BE2C (cell line): ENCODE measurements around the gene DR1.

Source experiments
- DNase-seq: peaks from one replicate; pipeline ENCODE4 v3.0.0-alpha.2; 2020
- H3K27me3 ChIP-seq: fragments of 250-450 bp; sonication (Bioruptor Pico); 2 replicates; pipeline ENCODE4 v1.5.1; 2020; ENCODE audit warnings: mild to moderate bottlenecking
- H3K36me3 ChIP-seq: fragments of 250-450 bp; sonication (Bioruptor Pico); 2 replicates; pipeline ENCODE4 v1.5.1; 2020; ENCODE audit warnings: mild to moderate bottlenecking
- H3K4me1 ChIP-seq: fragments of 250-450 bp; sonication (Bioruptor Pico); 2 replicates; pipeline ENCODE4 v1.5.1; 2020
- H3K4me3 ChIP-seq: 2 replicates; pipeline ENCODE4 v1.5.1; 2011; ENCODE audit warnings: low read depth, low read length
- H3K9me3 ChIP-seq: fragments of 250-450 bp; sonication (Bioruptor Pico); 2 replicates; pipeline ENCODE4 v1.5.1; 2020
- TF ChIP-seq, protein P1 (sequence below): IDR thresholded peaks from 2 replicates; pipeline ENCODE4 v1.5.1; 2012; ENCODE audit warnings: mild to moderate bottlenecking, low read depth, low read length

The DR1 gene

GRCh38 chr1:93324486-93325464 lies 20.9 kb upstream of the DR1 start:
- H3K4me3 ChIP-seq, result no peak overlapping the region
- no peak for DNase-seq
- TF ChIP-seq, protein P1, sequence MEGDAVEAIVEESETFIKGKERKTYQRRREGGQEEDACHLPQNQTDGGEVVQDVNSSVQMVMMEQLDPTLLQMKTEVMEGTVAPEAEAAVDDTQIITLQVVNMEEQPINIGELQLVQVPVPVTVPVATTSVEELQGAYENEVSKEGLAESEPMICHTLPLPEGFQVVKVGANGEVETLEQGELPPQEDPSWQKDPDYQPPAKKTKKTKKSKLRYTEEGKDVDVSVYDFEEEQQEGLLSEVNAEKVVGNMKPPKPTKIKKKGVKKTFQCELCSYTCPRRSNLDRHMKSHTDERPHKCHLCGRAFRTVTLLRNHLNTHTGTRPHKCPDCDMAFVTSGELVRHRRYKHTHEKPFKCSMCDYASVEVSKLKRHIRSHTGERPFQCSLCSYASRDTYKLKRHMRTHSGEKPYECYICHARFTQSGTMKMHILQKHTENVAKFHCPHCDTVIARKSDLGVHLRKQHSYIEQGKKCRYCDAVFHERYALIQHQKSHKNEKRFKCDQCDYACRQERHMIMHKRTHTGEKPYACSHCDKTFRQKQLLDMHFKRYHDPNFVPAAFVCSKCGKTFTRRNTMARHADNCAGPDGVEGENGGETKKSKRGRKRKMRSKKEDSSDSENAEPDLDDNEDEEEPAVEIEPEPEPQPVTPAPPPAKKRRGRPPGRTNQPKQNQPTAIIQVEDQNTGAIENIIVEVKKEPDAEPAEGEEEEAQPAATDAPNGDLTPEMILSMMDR, result no peak
- H3K9me3 ChIP-seq, result no peaks in the 10 kb centered on the region
- H3K36me3 ChIP-seq, result no peaks in the 10 kb centered on the region
- no peaks in the 10 kb centered on the region for H3K4me1 ChIP-seq
- H3K27me3 ChIP-seq, result no peaks in the 10 kb centered on the region

GRCh38 chr1:93328809-93329760 lies 16.6 kb upstream of the DR1 start:
- no peaks in the 10 kb centered on the region for H3K27me3 ChIP-seq
- H3K36me3 ChIP-seq, result no peaks in the 10 kb centered on the region
- H3K4me3 ChIP-seq, result no peak overlapping the region
- no peaks in the 10 kb centered on the region for H3K9me3 ChIP-seq
- DNase-seq, result no peak
- TF ChIP-seq, protein P1, result no peak
- H3K4me1 ChIP-seq, result no peaks in the 10 kb centered on the region

DNA sequence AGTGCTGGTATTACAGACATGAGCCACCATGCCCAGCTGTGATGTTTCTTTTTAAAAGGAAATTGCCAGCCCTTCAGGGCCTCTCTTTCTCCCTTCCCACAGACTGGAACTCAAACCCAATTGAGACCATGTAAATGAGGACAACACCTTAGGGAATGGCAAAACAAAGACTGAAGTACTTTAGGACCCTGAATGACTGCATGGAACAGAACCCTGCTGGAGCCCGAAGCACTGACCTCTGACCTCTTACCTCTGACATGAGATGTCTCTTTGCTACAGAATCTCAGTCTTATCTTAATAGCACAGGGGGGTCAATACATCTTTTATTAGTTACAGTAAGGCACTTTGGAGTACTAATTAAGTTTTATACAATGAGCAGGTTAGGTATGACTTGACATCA lies 15.5 kb upstream of the DR1 start:
- TF ChIP-seq, protein P1, result no peak
- H3K4me3 ChIP-seq, result no peak overlapping the region
- DNase-seq, result no peak
- H3K9me3 ChIP-seq, result no peaks in the 10 kb centered on the region
- no peaks in the 10 kb centered on the region for H3K36me3 ChIP-seq
- no peaks in the 10 kb centered on the region for H3K27me3 ChIP-seq
- no peaks in the 10 kb centered on the region for H3K4me1 ChIP-seq

- Histone ChIP-seq H3K9me3 (no peaks in the 10 kb centered on the region), H3K4me1 (no peaks in the 10 kb centered on the region), H3K4me3 (no peak overlapping the region), H3K36me3 (no peaks in the 10 kb centered on the region), H3K27me3 (no peaks in the 10 kb centered on the region)
- TF ChIP-seq, protein P1, result no peak
- DNase-seq, result no peak
Measured at GRCh38 chr1:93330617-93331016, 15.1 kb upstream of the DR1 start.

DNA sequence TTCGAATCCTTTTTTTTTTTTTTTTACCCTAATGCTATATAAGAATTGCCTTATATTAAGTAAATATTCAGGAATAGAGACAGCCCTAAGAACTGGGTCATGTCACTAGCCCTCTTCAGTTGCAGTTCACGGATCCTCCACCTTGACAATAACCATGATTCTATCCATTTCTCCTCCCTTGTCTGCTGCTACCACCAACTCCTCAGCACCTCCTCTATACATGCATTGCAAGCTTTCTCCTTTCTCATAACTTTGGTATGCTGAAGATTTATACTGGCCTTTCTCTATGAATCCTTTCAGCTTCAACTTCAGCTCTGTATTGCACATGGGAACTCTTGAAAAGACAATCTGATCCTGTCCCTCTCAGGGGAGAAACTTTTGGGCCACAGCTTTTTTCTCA lies 14.3 kb upstream of the DR1 start:
- H3K4me1 ChIP-seq, result no peaks in the 10 kb centered on the region
- H3K36me3 ChIP-seq, result no peaks in the 10 kb centered on the region
- no peaks in the 10 kb centered on the region for H3K9me3 ChIP-seq
- no peaks in the 10 kb centered on the region for H3K27me3 ChIP-seq
- TF ChIP-seq, protein P1, result no peak
- no peak for DNase-seq
- H3K4me3 ChIP-seq, result no peak overlapping the region
